HG02840 (cell line): ENCODE measurements around the gene ERBB4.
"Not testable (repeated sequence)": the region's sequence is repeated elsewhere in the genome, so short reads cannot be mapped to it uniquely, and the experiment has no call there.

Experiments used
- ATAC-seq: cut with Tn5 transposase; IDR thresholded peaks from one replicate; pipeline ENCODE4 v1.9.1; 2021; ENCODE audit warnings: mild to moderate bottlenecking, moderate library complexity, moderate number of reproducible peaks; ENCODE audit not compliant: unreplicated experiment, low FRiP score

Gene ERBB4

DNA sequence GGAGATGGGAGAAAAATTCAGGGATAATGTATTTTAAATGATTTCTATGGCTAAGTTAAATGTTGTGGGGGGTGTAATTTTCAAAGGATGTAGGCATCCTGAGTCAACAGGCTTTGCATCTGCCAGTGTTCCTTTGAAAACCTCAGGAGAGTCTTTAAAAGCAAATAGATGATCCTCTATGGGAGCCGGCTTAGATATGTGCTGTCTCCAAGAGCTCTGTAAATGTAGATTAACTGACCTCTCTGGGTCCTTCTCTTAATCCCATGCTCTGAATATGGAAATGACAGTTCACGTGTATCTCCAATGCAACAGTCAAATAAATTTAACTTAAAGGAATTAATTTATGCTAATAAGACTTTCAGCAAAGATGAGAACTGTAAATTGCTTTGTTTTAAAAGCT, 292.7 kb downstream of the ERBB4 start:
- no peak for ATAC-seq

- no peak for ATAC-seq
Observed at GRCh38 chr2:212242724-212243123, 295.9 kb downstream of the ERBB4 start.

DNA sequence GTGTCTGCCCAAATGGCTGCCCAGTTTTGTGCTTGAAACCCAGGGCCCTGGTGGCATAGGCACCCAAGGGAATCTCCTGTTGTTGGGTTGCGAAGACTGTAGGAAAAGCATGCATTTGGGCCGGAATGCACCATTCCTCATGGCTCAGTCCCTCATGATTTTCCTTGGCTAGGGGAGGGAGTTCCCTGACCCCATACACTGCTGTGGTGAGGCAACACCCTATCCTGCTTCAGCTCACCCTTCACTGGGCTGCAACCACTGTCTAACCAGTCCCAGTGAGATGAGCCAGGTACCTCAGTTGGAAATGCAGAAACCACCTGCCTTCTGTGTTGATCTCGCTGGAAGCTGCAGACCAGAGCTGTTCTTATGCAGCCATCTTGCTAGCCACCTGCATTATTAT, 300.4 kb downstream of the ERBB4 start:
- ATAC-seq: not testable (repeated sequence)

DNA sequence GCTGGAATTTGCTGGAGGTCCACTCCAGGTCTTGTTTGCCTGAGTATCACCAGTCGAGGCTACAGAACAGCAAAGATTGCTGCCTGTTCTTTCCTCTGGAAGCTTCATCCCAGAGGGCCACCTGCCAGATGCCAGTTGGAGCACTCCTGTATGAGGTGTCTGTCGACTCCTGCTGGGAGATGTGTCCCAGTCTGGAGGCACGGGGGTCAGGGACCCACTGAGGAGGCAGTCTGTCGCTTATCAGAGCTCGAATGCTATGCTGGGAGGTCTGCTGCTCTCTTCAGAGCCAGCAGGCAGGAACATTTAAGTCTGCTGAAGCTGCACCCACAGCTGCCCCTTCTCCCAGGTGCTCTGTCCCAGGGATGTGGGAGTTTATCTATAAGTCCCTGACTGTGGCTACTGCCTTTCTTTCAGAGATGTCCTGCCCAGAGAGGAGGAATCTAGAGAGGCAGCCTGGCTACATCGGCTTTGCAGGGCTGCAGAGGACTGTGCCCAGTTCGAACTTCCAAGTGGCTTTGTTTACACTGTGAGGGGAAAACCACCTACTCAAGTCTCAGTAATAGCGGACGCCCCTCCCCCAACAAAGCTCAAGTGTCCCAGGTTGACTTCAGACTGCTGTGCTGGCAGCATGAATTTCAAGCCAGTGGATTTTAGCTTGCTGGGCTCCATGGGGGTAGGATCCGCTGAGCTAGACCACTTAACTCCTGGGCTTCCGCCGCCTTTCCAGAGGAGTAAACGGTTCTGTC, 301.1 kb downstream of the ERBB4 start:
- no peak for ATAC-seq

GRCh38 chr2:212228743-212229171, 309.8 kb downstream of the ERBB4 start:
- ATAC-seq: no peak

DNA sequence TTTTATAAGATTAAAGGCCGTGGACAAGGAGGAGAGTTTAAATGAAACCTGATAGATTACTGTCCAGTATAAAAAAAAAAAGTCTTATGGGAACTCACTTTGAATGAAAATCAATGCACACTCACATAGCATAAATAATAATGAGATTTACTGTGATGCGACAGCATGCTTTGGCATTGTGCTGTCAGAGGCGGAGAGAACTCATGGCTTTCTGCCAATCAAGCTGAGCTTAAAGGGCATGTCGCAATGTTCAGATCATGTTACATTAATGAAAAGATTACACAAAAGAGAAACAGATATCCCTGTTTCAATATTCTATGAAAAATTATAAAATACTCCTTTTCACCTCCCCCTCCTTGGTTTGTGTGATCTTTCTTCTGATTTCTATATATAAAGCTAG, 310.8 kb downstream of the ERBB4 start:
- no peak for ATAC-seq

DNA sequence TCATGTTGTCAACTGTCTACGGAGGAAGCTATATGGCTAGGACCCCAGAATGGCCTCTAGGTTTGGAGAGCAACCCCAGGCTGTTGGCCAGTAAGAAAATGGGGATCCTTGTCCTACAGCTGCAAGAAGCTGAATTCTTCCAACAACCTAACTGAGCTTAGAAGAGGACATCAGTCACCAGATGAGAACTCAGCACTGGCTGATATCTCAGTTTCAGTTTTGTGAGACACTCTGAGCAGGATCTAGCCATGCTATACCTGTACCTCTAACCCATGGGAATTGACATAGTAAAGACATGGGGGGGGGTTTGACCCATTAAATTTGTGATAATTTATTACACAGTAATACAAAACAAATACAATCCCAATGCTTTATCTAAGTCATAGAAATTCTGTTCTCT, 312.5 kb downstream of the ERBB4 start:
- no peak for ATAC-seq

- ATAC-seq: no peak
Observed at GRCh38 chr2:212223696-212224095, 314.9 kb downstream of the ERBB4 start.

- no peak for ATAC-seq
Observed at GRCh38 chr2:212213191-212213590, 325.4 kb downstream of the ERBB4 start.

GRCh38 chr2:212208467-212208866, 330.1 kb downstream of the ERBB4 start:
- no peak for ATAC-seq

- no peak for ATAC-seq
Observed at GRCh38 chr2:212197776-212198175, 340.8 kb downstream of the ERBB4 start.

DNA sequence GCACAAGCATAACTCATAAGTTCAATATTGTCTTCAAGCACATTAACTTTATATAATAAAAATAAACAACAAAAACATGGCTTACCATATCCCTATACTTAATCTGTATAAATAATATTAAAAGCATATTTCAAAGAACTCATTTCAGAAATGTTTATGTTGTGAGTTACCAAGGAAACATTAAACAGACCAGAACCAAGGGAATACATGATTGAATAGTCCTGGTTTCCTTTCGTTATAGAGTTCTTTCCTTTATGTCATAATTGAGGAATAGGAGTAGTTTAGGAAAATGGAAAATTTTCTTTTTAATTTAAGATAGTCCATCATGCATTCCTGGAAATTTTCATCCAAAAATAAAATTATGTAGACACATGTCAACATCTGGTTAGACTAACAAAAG, 343.0 kb downstream of the ERBB4 start:
- ATAC-seq: no peak

GRCh38 chr2:212194396-212194795, 344.2 kb downstream of the ERBB4 start:
- ATAC-seq: no peak

GRCh38 chr2:212193803-212194202, 344.8 kb downstream of the ERBB4 start:
- ATAC-seq: no peak

DNA sequence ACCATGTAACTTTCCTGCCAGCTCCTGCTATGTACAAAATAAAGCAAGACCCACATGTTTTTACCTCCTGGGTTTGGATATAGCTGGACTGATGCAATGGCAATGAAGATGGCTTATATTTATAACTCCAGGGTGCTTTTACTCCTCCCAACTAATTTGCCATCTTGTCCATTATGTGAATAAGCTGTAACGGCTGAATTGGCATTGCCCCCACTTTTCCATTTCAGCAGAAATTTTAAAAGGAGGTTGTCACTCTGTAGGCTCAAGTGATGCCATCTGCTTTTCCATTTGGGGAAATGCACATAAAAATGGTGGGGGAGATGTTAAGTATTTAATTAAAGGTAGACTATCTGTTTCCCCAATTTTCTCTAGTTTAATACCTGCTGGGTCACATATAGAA, 345.5 kb downstream of the ERBB4 start:
- ATAC-seq: no peak

- not testable (repeated sequence) for ATAC-seq
Observed at GRCh38 chr2:212191438-212191837, 347.2 kb downstream of the ERBB4 start.

DNA sequence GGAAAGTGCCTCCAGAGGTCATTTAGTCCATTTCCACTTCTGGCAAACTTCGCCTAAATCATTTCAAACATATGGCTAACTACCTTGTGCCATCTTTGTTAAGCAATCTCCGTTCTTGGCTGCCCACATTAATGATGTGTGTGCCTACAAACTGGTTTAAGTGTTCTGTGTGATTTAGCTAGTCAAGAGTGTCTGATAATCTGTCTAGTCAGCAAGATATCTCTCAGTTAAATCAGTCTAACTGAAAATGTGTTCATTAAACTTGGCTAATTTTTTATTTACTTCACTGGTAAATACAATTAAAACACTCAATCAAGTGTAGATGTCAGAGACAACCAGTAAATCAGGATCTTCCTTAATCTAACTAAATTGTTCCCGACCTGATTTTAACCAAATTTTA, 352.4 kb downstream of the ERBB4 start:
- no peak for ATAC-seq

DNA sequence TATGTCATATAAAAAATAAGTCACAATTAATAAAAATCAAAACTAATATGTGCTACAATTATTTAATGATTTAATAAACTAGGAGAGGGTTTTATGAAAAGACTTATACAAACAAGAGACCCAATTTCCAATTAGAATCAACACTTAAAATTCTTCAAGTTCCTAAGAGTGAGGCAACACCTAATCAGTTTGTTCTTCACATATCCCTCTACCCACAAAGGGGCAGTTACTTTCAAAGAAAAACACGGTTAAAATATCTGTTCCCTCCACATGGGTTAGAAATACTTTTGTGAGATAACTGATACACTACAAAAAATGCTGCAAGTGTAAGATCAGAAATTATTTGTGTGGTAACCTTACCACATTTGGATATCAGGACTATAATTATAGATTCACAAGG, 357.0 kb downstream of the ERBB4 start:
- ATAC-seq: no peak

- ATAC-seq: no peak
Observed at GRCh38 chr2:212180408-212181083, 358.1 kb downstream of the ERBB4 start.

DNA sequence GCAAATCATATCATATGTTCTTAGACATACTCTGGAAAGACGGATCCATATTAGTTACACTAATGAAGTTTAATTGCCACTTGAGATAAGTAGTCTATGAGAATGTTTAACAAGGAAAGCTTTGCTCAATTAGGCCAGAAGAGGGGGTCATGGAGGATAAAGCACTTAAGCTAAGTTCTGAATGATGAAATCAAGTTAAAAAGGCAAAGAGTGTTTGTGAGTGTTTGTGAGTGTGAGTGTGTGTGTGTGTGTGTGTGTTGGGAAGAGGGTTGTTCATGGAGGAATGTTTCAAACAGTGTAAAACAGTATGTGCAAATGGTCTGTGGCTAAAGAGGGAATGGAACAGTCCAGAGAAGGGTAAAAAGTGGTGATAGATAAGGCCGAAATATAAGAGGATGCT, 360.9 kb downstream of the ERBB4 start:
- ATAC-seq: no peak

DNA sequence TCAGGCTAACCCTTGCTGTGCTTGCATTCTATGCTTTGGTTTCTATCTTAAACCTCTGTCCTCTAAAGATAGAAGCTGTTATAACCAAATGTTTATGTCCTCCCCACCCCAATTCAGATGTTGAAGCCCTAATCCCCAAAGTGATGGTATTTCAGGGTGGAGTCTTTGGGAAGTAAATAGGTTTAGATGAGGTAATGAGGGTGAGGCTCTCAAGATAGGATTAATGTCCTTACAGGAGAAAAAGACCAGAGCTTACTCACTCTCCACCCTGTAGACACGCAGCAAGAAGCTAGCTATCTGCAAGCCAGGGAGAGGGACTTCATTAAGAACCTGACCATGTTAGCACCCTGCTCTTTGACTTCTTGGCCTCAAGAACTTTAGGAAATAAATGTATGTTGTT, 362.5 kb downstream of the ERBB4 start:
- no peak for ATAC-seq
